Body of pancreas (tissue), 4 donors: ENCODE data around the gene CTSZ.

Experiments
- POLR2A ChIP-seq, 3 donors: fragments of 450-650 bp; IDR thresholded peaks; one replicate each; pipeline ENCODE4 v1.6.1; 2016; ENCODE audit warnings: antibody characterized with exemption in 3 of 3, mild to moderate bottlenecking in 2 of 3
- TF ChIP-seq, protein P1 (sequence below), 7 experiments: fragments of 450-650 bp in 4 of 7; fragments of 200-600 bp in 3 of 7; sonication (generic) in 3 of 7; IDR thresholded peaks; one replicate each; pipeline ENCODE4 v1.5.1; 2016 to 2019; ENCODE audit warnings: antibody characterized with exemption in 7 of 7

DNA sequence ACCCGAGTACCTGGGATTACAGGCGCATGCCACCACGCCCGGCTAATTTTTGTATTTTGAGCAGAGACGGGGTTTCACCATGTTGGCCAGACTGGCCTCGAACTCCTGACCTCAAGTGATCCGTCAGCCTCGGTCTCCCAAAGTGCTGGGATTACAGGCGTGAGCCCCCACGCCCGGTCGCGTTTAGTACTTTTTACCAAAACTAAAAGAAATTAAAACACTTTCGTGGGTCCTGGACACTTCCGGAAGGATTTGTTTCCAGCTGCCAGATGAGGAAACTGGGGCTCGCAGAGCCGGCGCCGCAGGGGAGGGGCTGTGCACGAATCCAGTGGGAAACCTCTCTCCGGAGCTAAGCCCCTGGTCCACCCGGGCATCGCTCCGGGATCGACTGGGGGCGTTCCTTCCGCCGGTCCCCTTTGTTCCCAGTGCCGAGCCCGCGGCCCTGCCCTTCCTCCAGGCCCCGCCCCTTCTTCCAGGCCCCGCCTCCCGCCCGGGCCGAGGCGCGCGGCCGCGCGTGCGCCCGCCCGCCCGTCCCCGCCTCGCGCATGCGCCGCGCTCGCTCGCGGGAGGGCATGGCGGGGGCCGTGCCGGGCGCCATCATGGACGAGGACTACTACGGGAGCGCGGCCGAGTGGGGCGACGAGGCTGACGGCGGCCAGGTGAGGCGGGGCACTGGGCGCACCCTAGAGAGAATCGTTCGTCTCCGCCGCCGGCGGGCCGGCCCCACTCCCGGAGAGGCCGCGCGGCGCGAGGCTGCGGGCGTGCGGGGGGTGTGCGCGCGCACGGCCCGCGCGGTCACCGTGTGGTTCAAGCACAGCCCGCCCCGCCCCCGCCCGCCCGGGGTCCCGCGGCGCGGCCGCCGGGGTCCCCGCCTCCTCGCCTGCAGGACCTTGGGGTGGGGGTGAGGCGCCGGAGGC lies 26.1 kb downstream of the CTSZ start, which contains the start of gene NELFCD:
- TF ChIP-seq, protein P1, sequence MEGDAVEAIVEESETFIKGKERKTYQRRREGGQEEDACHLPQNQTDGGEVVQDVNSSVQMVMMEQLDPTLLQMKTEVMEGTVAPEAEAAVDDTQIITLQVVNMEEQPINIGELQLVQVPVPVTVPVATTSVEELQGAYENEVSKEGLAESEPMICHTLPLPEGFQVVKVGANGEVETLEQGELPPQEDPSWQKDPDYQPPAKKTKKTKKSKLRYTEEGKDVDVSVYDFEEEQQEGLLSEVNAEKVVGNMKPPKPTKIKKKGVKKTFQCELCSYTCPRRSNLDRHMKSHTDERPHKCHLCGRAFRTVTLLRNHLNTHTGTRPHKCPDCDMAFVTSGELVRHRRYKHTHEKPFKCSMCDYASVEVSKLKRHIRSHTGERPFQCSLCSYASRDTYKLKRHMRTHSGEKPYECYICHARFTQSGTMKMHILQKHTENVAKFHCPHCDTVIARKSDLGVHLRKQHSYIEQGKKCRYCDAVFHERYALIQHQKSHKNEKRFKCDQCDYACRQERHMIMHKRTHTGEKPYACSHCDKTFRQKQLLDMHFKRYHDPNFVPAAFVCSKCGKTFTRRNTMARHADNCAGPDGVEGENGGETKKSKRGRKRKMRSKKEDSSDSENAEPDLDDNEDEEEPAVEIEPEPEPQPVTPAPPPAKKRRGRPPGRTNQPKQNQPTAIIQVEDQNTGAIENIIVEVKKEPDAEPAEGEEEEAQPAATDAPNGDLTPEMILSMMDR (IDR thresholded peaks at IDR 0.05): no peak
- TF ChIP-seq POLR2A (IDR thresholded peaks at IDR 0.05): peak; percentile 37 to 79 (median 71)
